NCI-H146 treated with DMSO at 0.1 percent for 48 hours (cell line): ENCODE results near the gene NKD2.

Experiments
- DNase-seq: peaks from one replicate; lab custom pipeline; 2025; ENCODE audit not compliant: unreplicated experiment; lab: John Stamatoyannopoulos, UW

NKD2 gene

GRCh38 chr5:978693-979092 lies 29.9 kb upstream of the NKD2 start:
- no peak for DNase-seq

- no peak for DNase-seq
Measured at GRCh38 chr5:979100-979817, 29.3 kb upstream of the NKD2 start.

DNA sequence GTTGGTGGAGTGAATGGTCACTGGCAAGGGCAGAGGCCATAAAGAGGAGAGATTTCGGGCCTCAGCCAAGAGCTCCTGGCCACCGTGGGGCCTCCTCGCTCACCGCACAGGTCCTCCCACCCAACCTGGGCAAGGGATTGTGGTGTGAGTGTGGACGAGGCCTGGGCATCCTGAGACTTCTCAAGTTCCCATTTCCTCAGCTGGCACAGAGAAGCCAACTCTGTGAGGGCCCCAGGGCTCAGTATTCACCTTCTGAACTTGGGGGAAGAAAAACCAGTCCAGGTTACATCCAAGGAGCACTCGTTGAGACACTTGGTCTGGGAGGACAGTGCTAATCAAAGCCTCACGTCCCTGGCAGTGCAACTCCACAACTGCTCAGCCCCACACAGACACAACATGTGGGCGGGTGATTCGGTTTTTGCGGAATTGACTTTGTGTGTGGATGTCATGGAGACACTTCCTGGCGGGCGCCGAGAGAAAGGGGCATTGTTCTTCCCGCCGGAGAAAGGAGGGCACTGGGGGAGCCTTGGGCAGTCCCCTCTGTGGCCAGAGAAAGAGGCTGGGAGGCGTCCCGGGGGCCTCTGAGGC lies 28.5 kb upstream of the NKD2 start:
- DNase-seq = no peak

DNA sequence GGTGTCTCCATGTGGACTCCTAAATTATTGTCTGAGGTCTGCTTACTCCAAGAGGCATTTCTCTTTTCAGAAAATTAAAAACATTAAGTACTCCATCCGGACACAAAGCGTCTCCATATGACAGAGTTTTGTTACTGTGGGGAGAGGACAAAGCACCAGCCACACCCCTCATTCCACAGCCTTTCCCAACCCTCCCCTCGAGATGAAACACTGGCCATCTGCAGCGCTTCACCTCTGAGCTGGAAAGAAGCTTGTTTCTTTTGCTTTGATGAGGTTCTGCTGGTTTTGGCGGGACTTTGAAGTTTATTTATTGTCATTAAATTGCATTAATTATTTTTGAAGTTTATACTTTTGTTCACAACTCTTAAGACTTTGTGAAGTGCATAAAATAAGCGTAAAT lies 27.6 kb upstream of the NKD2 start:
- DNase-seq = no peak

GRCh38 chr5:981456-981855 lies 27.1 kb upstream of the NKD2 start:
- no peak for DNase-seq

DNA sequence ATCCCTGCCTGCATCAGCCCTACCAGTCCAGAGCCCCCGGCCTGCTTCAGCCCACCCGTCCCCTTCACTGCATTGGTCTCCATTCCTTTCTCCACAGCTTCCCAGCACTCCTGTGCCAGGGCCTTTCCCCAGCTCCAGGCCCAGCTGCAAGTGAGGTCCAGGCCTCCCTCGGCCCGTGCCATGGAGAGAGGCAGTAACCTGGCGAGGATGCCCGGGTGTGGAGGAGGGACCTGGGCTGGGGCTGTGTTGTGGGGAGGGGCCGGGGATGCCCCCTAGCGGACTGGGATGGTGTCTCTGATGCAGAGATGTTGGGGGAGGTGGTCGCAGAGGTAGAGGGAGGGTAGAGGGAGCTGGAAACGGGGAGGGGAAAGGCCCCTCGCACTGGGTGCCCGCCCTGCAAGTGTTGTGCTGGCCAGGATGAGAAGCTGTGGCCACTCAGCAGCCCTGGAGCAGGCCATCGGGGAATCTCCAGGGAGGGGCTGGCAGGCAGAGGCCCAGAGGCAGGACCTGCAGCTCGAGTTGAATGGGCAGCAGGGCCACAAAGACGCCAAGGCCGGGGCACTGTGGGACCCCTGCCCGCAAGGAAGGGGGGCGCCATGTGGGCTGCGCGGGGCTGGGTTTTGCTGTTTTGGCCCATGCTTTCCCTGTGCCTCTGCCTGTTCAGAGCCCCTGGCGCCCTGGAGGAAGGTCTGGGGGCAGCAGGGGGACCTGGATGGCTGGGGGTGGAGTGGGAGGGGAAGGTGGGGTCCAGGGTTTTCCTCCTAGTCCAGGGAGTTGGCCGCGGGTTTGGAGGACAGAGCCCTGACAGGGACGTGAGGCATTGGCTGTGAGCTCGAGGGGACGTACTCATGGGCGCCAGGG lies 26.0 kb upstream of the NKD2 start:
- DNase-seq = no peak

DNA sequence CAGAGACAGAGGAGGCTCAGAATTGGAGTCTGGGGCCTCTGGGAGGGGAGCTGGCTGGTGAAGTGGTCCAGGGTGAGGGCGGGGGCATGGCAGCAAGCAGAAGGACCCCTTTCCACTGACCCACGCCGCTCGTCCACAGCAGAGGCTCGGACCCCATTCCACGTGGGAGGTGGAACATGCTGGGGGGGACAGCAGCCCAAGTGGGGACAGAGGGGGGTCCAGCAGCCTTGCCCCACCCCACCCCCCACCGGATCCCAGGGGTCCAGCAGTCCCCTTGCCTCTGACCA lies 25.4 kb upstream of the NKD2 start:
- no peak for DNase-seq

DNA sequence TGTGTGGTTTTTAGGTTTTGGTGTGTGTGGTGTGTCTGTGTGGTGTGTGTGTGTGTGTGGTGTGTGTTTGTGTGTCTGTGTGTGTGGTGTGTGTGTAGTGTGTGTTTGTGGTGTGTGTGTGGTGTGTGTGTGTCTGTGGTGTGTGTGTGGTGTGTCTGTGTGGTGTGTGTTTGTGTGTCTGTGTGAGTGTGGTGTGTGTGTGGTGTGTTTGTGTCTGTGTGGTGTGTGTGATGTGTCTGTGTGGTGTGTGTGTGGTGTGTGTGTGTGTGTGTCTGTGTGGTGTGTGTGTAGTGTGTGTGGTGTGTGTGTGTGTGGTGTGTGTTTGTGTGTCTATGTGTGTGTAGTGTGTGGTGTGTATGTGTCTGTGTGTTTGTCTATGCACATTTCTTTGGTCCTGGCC lies 25.0 kb upstream of the NKD2 start:
- DNase-seq = no peak

DNA sequence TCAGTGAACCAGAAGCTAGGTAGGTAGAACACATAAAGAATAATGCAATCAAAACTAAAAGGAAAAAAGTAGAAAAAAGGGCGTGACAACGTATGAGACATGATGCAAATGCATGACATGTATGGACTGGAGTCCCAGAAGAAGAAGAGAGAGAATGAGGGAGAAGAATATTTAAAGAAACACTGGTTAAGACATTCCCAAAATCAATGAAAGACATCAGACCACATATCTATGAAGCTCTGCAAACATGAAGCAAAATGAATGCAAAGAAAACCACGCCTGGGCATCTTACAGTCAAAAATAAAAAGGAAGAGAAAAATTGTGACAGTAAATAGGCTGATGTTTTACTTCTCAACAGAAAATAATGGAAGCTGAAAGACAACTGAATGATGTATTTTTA lies 23.8 kb upstream of the NKD2 start:
- DNase-seq = no peak

- DNase-seq = no peak
Measured at GRCh38 chr5:987761-988160, 20.8 kb upstream of the NKD2 start.

GRCh38 chr5:988322-988721 lies 20.3 kb upstream of the NKD2 start:
- no peak for DNase-seq

DNA sequence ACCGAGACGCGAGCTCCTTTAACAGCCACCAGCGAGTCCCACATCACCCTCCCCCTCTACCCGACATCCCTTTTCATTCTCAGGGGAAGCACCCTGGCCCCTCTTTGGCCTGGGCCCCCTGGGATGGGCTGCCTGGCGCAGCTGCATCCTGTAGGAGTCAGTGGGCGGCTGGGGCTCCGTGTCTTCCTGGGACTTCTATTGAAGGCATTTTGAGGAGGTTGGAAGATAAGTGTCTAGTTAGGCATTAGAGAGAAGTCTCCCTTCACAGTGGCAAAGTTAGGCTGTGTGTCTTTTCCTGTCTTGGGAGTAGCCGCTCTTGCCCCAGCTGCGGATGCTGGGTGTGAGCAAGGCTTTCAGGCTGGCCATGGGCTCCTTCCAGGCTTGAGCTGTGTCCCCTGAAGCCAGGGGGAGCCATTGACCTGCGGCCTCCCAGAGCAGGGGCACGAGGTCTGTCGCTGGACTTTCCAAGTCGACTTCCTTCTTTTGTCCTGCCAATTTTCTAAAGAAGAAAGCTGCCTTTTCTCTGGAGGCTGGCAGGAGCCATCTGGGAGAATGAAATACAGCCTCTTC lies 18.6 kb upstream of the NKD2 start:
- DNase-seq = no peak

- no peak for DNase-seq
Measured at GRCh38 chr5:991472-992267, 16.9 kb upstream of the NKD2 start.

DNA sequence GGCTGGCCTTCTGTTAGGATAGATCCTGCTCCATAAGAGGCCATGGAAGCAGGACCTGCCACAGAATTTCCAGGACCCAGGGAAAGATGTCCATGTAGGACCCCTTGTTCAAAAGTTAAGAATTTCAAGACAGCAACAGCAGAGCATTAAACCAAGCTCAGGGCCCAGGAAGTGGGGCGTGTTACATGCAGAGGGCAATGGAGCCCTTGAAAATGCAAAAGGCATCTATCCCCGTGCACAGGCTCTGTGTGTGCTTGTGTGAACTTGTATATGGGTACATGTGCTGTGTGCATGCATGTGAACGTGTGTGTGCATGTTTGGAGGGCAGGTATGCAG lies 14.4 kb upstream of the NKD2 start:
- no peak for DNase-seq

DNA sequence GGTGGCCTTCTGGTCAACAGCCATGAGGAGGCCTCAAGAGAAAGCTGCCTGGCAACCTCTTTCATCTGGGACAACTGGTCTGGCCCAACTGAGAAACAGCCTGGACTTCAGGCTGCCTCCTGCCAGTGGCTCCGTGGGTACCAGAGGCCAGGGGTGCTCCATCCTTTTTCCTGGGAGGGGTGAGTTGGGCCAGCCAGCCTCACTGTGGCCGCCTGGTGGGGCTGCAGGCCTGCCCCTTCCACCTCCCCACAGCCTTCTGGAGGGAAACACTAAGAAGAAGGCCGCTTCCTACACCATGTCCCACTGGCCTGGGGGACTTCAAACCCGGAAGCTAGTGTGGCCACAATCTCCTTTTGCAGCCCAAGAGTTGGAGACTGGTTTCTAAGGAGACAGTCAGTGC lies 13.8 kb upstream of the NKD2 start:
- no peak for DNase-seq

- no peak for DNase-seq
Measured at GRCh38 chr5:995318-995717, 13.3 kb upstream of the NKD2 start.

- DNase-seq = no peak
Measured at GRCh38 chr5:997001-997474, 11.6 kb upstream of the NKD2 start.

GRCh38 chr5:997711-998110 lies 10.9 kb upstream of the NKD2 start:
- DNase-seq = no peak

- DNase-seq = no peak
Measured at GRCh38 chr5:998246-999031, 10.2 kb upstream of the NKD2 start.

- no peak for DNase-seq
Measured at GRCh38 chr5:999032-999501, 9.5 kb upstream of the NKD2 start.
